K562 (cell line): ENCODE measurements around the gene RSPH9. TPM values are rescaled to one million over a fixed set of nuclear protein-coding genes. Genes with fewer than 3 reads are reported as not detected.

Source experiments
- BHLHE40 ChIP-seq: IDR thresholded peaks from 2 replicates; pipeline ENCODE4 v1.6.1; 2011; ENCODE audit warnings: low read length, improper control_type of control experiment
- HDAC3 ChIP-seq: fragments of 450-650 bp; IDR thresholded peaks from 2 replicates; pipeline ENCODE4 v1.6.1; 2018; ENCODE audit warnings: borderline replicate concordance, mild to moderate bottlenecking, moderate library complexity; ENCODE audit not compliant: partially characterized antibody
- HNRNPLL ChIP-seq: fragments of 200-400 bp; formaldehyde crosslinking; IDR thresholded peaks from 2 replicates; pipeline ENCODE4 v1.6.1; 2017; ENCODE audit warnings: low read length, low read depth, mild to moderate bottlenecking; ENCODE audit not compliant: poor library complexity, severe bottlenecking
- HSF4 ChIP-seq: fragments of 250-450 bp; sonication (Bioruptor Pico); IDR thresholded peaks from 2 replicates; pipeline ENCODE4 v2.1.2; 2022; ENCODE audit warnings: mild to moderate bottlenecking, moderate library complexity, borderline replicate concordance
- NONO ChIP-seq, 2 experiments: fragments of 200-400 bp in 1 of 2; fragments of 450-650 bp in 1 of 2; formaldehyde crosslinking in 1 of 2; IDR thresholded peaks; 2 replicates each; pipeline ENCODE4 v1.6.1; 2017; ENCODE audit warnings: low read depth in 2 of 2, mild to moderate bottlenecking in 2 of 2, moderate library complexity in 2 of 2, low read length in 1 of 2
- PTRF ChIP-seq: fragments of 450-650 bp; IDR thresholded peaks from 2 replicates; pipeline ENCODE4 v1.6.1; 2016; ENCODE audit warnings: mild to moderate bottlenecking, missing genetic modification characterization, missing compliant biosample characterization
- PYGO2 ChIP-seq: fragments of 450-650 bp; IDR thresholded peaks from 2 replicates; pipeline ENCODE4 v1.6.1; 2016; ENCODE audit warnings: mild to moderate bottlenecking, missing genetic modification characterization, moderate library complexity, missing compliant biosample characterization
- RFX1 ChIP-seq: fragments of 450-650 bp; IDR thresholded peaks from 2 replicates; pipeline ENCODE4 v1.6.1; 2016; ENCODE audit warnings: mild to moderate bottlenecking, moderate library complexity
- SRSF9 ChIP-seq: fragments of 200-400 bp; formaldehyde crosslinking; IDR thresholded peaks from 2 replicates; pipeline ENCODE4 v1.6.1; 2017; ENCODE audit warnings: low read depth, low read length, borderline replicate concordance
- ZNF764 ChIP-seq: fragments of 250-450 bp; sonication (Bioruptor Pico); IDR thresholded peaks from 2 replicates; pipeline ENCODE4 v1.4.0; 2020; ENCODE audit warnings: low read depth, mild to moderate bottlenecking, moderate library complexity
- polyA plus RNA-seq, 8 experiments: library from polyadenylated mRNA; depleted of rRNA in 4 of 8; stranded (reverse) in 5 of 8; unstranded in 3 of 8; fragments of >200 nt; fragmentation: Nextera tagmentation in 2 of 8; fragmentation: Illumina TruSeq in 1 of 8; extraction: Ambion mirVana in 2 of 8; extraction: Trizol in 1 of 8; gene quantifications; 2 replicates each; pipeline versions ENCODE4 v1.2.1 to v1.2.3, GENCODE V29; 2011 to 2014; ENCODE audit warnings: inconsistent platforms in 1 of 8, missing spikeins in 1 of 8
- total RNA-seq, 7 experiments: library from RNA; depleted of rRNA in 6 of 7; stranded (reverse); fragments of >200 nt in 6 of 7; fragmentation: Illumina TruSeq in 2 of 7; extraction: Trizol in 2 of 7; gene quantifications; 2 replicates each; pipeline versions ENCODE4 v1.2.1 to v1.2.3, GENCODE V29; 2011 to 2021; ENCODE audit warnings: low replicate concordance in 1 of 7
- TF ChIP-seq, protein P1 (sequence below), 3 experiments: IDR thresholded peaks in 2 of 3; conservative IDR thresholded peaks in 1 of 3; 2 replicates each; pipeline ENCODE4 v1.5.1; 2011 to 2012; ENCODE audit warnings: low read length in 3 of 3, mild to moderate bottlenecking in 3 of 3, control low read depth in 2 of 3, improper control_type of control experiment in 1 of 3, inconsistent platforms in 1 of 3, low read depth in 1 of 3, mixed read lengths in 1 of 3, moderate library complexity in 1 of 3; ENCODE audit not compliant: insufficient read depth in 2 of 3
- TF ChIP-seq, protein P2 (sequence below): fragments of 200-800 bp; sonication (Bioruptor generic); IDR thresholded peaks from 2 replicates; pipeline ENCODE4 v1.6.1; 2016; ENCODE audit warnings: missing genetic modification characterization, missing compliant biosample characterization
- TF ChIP-seq, protein P3 (sequence below), 3 experiments: fragments of 200-800 bp in 1 of 3; sonication (Bioruptor generic) in 1 of 3; sonication (generic) in 1 of 3; formaldehyde crosslinking in 1 of 3; IDR thresholded peaks; 2 replicates each; pipeline versions ENCODE4 v1.6.1 to v1.8.0; 2016 to 2022; ENCODE audit warnings: mild to moderate bottlenecking in 2 of 3, missing compliant biosample characterization in 2 of 3, missing genetic modification characterization in 2 of 3, missing genetic modification reagents in 1 of 3
- TF ChIP-seq, protein P4 (sequence below): fragments of 450-650 bp; IDR thresholded peaks from 2 replicates; pipeline ENCODE4 v1.6.1; 2017; ENCODE audit warnings: antibody characterized with exemption

Gene RSPH9
- total and polyA plus RNA-seq, 9 of the 15 experiments (the other 6 are each of a cell fraction or from before 2014, with no cell fraction given): 0.05 to 0.60 (median 0.39) TPM; not detected in 6

DNA sequence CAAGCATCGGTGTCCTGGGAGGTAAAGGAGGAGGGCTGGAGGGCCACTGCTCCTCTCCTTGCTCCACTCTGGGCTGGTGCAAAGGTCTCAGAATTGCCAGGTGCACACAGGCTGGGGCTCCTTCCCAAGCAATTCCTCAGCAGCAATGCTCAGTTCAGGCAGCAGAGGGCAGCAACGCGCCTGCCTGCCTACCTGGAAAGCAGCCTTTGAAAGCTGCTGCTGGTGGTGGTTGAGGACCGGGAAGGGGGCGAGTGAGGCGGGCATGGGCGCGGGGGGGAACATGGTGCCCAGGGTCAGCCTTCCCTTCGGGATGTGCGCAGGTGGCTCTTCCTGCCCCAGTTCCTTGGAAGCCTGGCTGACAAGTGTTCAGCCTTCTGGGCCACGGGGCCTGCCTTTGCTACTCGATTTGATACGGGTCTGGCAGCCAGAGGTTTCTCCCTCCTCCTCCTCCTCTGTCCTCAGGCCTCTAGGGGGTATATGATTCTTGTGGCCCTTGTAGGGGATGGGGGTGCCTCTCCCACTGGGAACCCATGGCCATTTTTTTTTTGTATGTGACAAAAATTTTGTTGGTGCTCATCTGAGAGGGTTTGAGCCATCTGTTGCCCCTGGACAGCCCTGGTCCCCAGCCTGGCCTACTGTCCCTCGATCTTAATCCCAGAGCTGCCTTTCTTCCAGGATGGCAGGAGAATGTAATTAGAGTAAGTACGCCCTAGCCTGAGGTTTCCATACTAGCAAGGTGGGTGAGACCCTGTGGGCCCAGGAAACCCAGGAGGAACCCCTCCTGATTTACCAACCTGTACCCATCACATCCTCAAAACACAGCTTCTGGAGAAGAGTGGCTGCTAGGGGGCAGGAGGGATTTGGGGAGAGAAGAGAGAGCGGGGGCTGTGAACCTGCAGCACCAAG is 22.7 kb downstream of the RSPH9 start (continued):
- TF ChIP-seq, protein P1, sequence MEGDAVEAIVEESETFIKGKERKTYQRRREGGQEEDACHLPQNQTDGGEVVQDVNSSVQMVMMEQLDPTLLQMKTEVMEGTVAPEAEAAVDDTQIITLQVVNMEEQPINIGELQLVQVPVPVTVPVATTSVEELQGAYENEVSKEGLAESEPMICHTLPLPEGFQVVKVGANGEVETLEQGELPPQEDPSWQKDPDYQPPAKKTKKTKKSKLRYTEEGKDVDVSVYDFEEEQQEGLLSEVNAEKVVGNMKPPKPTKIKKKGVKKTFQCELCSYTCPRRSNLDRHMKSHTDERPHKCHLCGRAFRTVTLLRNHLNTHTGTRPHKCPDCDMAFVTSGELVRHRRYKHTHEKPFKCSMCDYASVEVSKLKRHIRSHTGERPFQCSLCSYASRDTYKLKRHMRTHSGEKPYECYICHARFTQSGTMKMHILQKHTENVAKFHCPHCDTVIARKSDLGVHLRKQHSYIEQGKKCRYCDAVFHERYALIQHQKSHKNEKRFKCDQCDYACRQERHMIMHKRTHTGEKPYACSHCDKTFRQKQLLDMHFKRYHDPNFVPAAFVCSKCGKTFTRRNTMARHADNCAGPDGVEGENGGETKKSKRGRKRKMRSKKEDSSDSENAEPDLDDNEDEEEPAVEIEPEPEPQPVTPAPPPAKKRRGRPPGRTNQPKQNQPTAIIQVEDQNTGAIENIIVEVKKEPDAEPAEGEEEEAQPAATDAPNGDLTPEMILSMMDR (IDR thresholded peaks at IDR 0.05 in 2 of 3, conservative IDR thresholded peaks at IDR 0.05 in 1 of 3; ENCODE audit: insufficient read depth in 2 of 3, low read depth in 1 of 3, low read length in 3 of 3): peak; percentile 96 to 99 (median 97)
- TF ChIP-seq, protein P2, sequence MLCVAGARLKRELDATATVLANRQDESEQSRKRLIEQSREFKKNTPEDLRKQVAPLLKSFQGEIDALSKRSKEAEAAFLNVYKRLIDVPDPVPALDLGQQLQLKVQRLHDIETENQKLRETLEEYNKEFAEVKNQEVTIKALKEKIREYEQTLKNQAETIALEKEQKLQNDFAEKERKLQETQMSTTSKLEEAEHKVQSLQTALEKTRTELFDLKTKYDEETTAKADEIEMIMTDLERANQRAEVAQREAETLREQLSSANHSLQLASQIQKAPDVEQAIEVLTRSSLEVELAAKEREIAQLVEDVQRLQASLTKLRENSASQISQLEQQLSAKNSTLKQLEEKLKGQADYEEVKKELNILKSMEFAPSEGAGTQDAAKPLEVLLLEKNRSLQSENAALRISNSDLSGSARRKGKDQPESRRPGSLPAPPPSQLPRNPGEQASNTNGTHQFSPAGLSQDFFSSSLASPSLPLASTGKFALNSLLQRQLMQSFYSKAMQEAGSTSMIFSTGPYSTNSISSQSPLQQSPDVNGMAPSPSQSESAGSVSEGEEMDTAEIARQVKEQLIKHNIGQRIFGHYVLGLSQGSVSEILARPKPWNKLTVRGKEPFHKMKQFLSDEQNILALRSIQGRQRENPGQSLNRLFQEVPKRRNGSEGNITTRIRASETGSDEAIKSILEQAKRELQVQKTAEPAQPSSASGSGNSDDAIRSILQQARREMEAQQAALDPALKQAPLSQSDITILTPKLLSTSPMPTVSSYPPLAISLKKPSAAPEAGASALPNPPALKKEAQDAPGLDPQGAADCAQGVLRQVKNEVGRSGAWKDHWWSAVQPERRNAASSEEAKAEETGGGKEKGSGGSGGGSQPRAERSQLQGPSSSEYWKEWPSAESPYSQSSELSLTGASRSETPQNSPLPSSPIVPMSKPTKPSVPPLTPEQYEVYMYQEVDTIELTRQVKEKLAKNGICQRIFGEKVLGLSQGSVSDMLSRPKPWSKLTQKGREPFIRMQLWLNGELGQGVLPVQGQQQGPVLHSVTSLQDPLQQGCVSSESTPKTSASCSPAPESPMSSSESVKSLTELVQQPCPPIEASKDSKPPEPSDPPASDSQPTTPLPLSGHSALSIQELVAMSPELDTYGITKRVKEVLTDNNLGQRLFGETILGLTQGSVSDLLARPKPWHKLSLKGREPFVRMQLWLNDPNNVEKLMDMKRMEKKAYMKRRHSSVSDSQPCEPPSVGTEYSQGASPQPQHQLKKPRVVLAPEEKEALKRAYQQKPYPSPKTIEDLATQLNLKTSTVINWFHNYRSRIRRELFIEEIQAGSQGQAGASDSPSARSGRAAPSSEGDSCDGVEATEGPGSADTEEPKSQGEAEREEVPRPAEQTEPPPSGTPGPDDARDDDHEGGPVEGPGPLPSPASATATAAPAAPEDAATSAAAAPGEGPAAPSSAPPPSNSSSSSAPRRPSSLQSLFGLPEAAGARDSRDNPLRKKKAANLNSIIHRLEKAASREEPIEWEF (CRISPR knock-in tag): no peak
- TF ChIP-seq HDAC3: no peak
- TF ChIP-seq BHLHE40: no peak
- TF ChIP-seq, protein P3, sequence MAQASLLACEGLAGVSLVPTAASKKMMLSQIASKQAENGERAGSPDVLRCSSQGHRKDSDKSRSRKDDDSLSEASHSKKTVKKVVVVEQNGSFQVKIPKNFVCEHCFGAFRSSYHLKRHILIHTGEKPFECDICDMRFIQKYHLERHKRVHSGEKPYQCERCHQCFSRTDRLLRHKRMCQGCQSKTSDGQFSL (CRISPR knock-in tag; IDR thresholded peaks at IDR 0.05): peak; percentile 71; the same call in 1 of the 2 replicates
- TF ChIP-seq, protein P3 (tag; IDR thresholded peaks at IDR 0.05): no peak
- TF ChIP-seq RFX1: no peak
- peak in 1 of 2 experiments; percentile 70; a peak in 2 of 4 replicates for TF ChIP-seq NONO (IDR thresholded peaks at IDR 0.05; ENCODE audit: low read depth in 2 of 2, low read length in 1 of 2)
- no peak for TF ChIP-seq SRSF9
- no peak for TF ChIP-seq HSF4
- no peak for TF ChIP-seq PTRF
- TF ChIP-seq ZNF764 (CRISPR knock-in tag): no peak; the same call in 1 of the 2 replicates
- TF ChIP-seq PYGO2: no peak
- no peak for TF ChIP-seq HNRNPLL
- TF ChIP-seq, protein P4, sequence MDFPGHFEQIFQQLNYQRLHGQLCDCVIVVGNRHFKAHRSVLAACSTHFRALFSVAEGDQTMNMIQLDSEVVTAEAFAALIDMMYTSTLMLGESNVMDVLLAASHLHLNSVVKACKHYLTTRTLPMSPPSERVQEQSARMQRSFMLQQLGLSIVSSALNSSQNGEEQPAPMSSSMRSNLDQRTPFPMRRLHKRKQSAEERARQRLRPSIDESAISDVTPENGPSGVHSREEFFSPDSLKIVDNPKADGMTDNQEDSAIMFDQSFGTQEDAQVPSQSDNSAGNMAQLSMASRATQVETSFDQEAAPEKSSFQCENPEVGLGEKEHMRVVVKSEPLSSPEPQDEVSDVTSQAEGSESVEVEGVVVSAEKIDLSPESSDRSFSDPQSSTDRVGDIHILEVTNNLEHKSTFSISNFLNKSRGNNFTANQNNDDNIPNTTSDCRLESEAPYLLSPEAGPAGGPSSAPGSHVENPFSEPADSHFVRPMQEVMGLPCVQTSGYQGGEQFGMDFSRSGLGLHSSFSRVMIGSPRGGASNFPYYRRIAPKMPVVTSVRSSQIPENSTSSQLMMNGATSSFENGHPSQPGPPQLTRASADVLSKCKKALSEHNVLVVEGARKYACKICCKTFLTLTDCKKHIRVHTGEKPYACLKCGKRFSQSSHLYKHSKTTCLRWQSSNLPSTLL: no peak
